GM04503 (cell line): ENCODE results near the gene ELANE.

ENCODE experiments used
- DNase-seq: peaks from one replicate; pipeline ENCODE4 v3.0.0-alpha.2; 2012; ENCODE audit warnings: low read depth

Gene ELANE

DNA sequence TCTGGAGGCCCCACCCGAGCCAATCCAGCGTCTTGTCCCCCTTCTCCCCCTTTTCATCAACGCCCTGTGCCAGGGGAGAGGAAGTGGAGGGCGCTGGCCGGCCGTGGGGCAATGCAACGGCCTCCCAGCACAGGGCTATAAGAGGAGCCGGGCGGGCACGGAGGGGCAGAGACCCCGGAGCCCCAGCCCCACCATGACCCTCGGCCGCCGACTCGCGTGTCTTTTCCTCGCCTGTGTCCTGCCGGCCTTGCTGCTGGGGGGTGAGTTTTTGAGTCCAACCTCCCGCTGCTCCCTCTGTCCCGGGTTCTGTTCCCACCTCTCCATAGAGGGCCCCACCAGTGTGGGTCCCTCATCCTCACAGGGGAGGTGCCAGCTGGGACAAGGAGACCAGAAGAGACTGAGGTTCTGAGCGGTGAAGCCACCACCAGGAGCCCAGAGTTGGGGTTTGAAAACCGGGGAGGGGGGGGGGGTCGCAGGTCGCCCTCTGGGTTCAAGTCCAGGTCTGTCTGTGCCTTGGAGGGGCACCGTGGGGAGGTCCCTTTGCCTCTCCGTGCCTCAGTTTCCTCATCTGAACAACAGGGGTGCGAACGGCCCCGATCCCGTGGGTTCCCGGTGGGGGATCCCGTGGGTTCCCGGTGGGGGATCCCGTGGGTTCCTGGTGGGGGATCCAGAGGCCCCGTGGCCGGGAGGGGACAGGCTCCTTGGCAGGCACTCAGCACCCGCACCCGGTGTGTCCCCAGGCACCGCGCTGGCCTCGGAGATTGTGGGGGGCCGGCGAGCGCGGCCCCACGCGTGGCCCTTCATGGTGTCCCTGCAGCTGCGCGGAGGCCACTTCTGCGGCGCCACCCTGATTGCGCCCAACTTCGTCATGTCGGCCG lies at the start of gene ELANE:
ELANE (plus strand) TSS at position 168 of the 878 bp plus-strand sequence; CDS start at position 194, 26 bp downstream.
- DNase-seq = no peak

DNA sequence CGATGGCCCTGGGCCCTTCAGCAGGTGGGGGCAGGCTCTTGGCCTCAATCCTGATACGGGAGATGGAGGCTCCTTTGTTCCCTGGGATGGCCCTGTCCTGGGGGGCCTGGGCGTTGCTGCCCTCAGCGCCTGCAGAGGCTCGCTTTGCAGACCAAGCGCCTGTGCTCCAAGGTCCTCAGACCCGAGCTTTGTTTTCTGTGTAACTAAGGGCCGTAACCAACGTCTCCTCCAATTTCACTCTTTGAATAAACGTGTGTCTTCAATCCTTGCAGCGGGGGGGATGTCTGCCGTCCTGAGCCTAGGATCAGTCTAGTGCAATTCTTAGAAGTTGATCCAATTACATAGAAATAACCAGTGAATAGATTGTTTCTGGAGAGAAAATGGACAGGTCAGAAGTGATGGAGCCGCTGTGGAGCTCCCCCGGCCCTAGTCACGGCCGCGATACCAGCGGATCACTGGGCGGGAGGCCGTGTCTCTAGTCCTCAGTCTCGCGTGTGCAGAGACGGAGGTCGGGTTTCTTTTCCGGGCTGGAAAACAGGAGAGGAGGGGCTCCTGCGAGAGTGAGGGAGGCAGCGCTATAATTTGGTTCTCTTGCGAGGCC lies 49.5 kb upstream of the ELANE start:
- DNase-seq = no peak

DNA sequence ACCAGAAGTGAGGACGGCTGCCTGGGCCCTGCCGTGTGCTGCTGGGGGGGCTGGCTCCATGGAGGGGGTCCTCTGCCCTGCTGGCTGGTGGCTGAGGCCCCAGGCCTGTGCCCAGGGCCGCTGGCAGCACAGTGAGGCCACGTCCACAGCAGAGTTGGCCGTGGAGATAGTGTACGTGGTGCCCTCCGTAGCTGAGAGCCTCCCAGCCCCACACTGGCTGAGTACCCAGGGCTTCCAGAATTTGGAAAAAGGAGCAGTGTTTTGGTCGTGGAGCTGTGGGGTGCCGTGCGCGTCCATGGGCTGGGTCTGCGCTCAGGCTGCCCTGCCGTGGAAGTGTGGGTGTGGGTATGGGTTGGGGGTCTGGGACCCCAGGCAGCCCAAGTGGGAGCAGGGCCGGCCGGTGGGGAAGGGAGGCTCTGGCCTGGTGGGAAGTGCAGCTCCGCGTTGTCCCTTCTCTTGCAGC lies 49.0 kb upstream of the ELANE start:
- no peak for DNase-seq

DNA sequence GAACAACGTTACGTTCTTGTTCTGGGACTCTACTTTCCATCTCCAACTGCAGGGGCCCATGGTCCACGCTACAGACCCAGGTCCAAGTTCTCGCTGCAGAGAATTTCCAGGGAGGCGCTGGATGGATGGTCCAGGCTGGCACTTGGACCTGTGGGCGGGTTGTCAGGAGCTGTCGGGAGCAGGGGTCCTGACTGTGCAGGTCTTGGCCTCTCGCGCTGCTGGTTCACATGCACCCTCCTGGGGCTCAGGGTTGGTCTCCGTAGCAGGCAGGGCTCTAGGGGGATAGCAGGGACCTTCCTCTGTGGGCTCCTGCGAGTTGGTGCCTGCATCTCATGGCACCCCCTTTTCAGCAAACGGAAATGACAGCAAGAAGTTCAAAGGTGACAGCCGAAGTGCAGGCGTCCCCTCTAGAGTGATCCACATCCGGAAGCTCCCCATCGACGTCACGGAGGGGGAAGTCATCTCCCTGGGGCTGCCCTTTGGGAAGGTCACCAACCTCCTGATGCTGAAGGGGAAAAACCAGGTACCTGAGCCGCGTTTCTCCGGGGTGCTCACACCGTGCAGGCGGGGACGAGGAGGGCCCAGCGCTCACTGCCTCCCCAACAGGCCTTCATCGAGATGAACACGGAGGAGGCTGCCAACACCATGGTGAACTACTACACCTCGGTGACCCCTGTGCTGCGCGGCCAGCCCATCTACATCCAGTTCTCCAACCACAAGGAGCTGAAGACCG lies 48.3 kb upstream of the ELANE start:
- DNase-seq = no peak

DNA sequence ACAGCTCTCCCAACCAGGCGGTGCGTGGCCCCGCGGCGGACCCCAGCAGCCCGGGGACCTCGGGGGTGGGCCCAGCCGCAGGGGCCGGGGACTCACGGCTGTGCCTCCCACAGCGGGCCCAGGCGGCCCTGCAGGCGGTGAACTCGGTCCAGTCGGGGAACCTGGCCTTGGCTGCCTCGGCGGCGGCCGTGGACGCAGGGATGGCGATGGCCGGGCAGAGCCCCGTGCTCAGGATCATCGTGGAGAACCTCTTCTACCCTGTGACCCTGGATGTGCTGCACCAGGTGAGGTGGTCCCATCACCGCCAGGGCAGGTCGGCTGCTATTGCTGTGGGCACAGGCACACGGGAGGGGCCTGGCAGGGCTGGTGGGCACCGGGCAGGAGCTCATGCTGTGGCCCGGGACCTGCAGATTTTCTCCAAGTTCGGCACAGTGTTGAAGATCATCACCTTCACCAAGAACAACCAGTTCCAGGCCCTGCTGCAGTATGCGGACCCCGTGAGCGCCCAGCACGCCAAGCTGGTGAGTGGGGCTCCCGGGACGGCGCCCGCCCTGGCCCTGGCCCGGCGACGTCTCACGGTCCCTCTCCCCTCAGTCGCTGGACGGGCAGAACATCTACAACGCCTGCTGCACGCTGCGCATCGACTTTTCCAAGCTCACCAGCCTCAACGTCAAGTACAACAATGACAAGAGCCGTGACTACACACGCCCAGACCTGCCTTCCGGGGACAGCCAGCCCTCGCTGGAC lies 47.5 kb upstream of the ELANE start:
- no peak for DNase-seq

DNA sequence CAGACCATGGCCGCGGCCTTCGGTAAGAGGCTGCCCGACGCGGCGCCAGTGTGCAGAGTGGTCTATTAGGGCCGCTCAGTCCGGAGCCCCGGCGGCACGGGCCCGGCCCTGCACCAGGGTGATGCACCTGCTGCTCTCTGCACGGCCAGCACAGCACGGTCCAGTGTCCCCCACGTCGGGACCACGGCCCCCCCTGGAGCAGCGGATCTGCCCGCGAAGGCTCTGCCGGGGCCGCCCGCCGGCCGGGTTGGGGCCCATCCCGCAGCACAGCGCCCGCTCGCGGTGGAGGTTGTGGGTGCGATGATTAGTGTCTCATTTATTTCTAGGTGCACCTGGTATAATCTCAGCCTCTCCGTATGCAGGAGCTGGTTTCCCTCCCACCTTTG lies 46.9 kb upstream of the ELANE start:
- no peak for DNase-seq

DNA sequence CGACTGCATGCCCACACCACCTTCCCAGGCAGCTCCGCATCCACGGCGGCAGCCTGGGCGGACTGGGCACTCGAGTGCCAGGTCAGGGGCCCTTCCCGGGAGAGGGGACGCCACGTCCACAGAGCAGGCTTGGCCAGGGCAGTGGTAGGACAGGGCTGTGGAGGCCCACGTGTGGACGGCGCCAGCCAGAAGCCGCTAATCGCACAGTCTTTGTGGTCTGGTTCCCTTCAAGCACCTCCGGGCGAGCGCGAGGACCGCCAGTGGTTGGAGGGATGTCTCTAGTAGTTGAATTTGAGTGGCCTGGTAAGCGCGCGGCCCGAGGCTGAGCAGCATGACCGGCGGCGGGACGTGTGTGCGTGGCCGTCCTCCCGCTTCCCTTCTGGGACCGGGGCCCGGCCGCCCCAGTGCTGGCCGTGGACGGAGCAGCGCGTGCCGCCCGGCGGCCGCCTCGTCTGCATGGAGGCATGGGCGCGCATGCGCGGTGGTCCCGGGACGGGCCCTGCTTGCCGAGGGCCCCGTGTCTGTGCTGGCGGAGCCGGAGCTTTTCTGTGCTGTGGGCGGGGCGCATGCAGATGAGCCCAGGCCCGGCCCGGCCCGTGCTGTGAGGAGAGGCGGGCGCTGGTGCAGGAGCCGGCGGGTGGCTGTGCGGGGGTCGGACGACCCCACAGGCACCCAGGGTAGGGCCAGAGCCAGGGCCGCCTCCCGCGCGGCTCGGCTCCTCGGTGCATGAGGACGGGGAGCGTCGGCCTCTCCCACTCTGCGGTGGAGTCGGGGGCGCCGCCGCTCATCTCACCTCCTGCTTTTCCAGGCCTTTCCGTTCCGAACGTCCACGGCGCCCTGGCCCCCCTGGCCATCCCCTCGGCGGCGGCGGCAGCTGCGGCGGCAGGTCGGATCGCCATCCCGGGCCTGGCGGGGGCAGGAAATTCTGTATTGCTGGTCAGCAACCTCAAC lies 46.2 kb upstream of the ELANE start:
- DNase-seq = no peak

DNA sequence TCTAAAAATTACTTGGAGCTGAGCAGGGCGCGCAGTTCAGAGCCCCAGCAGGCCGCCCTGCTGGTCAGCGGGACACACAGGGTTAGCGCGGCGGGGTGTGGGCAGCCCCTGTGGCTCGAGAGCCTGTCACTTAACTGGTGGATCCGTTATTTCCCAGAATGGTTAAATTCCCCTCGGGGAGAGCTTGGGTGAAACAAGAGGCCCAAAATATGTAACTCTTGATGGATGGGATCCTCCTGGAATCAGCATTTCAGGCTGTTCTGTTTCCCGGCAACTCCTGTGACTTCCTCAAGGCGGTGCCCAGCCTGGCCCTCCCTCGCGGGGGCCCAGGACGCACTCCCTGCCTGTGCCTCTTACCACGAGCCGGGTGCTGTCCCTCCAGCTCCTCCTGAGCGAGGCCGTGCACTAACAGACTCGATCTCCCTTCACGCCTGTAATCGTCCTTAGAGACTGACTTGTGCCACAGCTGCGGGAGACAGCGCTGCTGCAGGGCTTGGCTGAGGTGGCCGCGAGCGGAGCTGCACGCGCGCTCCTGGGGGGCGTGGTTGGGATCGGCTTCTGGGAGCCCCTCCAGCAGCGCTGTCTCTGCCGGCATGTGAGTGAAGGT lies 45.2 kb upstream of the ELANE start:
- DNase-seq = no peak

DNA sequence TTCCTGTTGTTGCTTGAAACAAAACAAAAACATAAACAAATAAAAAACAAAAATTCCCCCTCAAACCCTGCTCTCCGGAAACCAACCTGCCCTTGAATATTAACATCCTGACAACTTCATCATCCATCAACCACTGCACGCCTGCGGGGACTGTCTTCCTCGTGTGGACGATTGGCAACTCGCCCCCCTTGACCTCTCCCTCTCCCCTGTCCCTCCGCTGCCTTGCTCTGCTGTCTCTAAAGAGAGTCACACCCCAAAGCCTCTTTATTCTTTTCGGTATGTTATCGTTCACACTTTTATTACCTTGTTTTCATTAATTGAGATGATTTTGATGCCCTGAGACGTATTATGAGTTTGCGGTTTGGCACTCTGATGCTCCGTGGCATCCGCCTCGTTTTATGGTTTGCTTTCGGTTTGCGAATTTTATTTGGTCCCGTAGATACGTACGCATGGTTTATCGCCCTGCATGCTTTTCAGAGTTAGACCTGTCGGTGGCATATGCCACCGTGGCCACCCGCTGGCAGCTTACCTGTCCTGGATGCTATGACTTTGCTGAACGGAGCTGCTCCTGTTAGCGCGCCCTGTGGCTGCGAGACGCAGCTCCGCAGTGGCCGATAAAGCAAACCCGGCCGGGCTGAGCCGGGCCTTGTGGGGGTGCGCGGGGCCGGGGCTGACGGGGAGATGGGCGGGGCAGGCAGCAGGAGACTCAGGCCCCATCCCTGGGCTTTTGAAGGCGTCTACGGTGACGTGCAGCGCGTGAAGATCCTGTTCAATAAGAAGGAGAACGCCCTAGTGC lies 44.3 kb upstream of the ELANE start:
- DNase-seq = no peak

DNA sequence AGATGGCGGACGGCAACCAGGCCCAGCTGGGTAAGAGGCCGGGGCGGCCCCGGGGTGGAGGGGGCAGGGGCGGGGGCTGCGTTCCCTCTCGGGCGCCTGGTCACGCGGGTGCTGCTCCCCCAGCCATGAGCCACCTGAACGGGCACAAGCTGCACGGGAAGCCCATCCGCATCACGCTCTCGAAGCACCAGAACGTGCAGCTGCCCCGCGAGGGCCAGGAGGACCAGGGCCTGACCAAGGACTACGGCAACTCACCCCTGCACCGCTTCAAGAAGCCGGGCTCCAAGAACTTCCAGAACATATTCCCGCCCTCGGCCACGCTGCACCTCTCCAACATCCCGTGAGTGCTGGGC lies 43.7 kb upstream of the ELANE start:
- DNase-seq = no peak

DNA sequence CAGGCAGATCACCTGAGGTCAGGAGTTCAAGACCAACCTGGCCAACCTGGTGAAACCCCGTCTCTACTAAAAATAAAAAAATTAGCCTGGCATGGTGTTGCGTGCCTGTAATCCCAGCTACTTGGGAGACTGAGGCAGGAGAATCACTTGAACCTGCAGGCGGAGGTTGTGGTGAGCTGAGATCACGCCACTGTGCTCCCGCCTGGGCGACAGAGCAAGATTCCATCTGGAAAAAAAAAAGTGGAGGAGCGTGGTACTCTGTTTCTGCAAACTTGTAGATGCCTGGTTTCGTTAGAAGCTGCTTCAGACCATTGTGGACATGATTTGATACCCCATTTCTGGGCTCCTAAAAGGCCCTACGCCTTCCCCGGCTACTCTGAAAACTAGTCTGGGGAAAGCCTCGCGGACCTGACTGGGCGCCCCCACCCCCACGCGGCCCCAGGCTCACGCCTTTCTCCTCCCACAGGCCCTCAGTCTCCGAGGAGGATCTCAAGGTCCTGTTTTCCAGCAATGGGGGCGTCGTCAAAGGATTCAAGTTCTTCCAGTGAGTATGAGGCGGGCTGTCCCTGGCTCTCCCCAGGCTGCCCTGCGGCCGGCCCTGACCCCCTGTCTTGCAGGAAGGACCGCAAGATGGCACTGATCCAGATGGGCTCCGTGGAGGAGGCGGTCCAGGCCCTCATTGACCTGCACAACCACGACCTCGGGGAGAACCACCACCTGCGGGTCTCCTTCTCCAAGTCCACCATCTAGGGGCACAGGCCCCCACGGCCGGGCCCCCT lies 41.8 kb upstream of the ELANE start:
- no peak for DNase-seq

DNA sequence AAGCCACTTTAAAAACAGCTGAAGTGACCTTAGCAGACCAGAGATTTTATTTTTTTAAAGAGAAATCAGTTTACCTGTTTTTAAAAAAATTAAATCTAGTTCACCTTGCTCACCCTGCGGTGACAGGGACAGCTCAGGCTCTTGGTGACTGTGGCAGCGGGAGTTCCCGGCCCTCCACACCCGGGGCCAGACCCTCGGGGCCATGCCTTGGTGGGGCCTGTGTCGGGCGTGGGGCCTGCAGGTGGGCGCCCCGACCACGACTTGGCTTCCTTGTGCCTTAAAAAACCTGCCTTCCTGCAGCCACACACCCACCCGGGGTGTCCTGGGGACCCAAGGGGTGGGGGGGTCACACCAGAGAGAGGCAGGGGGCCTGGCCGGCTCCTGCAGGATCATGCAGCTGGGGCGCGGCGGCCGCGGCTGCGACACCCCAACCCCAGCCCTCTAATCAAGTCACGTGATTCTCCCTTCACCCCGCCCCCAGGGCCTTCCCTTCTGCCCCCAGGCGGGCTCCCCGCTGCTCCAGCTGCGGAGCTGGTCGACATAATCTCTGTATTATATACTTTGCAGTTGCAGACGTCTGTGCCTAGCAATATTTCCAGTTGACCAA lies 41.1 kb upstream of the ELANE start:
- DNase-seq = no peak

DNA sequence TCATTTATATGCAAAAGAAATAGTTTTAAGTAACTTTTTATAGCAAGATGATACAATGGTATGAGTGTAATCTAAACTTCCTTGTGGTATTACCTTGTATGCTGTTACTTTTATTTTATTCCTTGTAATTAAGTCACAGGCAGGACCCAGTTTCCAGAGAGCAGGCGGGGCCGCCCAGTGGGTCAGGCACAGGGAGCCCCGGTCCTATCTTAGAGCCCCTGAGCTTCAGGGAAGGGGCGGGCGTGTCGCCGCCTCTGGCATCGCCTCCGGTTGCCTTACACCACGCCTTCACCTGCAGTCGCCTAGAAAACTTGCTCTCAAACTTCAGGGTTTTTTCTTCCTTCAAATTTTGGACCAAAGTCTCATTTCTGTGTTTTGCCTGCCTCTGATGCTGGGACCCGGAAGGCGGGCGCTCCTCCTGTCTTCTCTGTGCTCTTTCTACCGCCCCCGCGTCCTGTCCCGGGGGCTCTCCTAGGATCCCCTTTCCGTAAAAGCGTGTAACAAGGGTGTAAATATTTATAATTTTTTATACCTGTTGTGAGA lies 40.5 kb upstream of the ELANE start:
- no peak for DNase-seq

DNA sequence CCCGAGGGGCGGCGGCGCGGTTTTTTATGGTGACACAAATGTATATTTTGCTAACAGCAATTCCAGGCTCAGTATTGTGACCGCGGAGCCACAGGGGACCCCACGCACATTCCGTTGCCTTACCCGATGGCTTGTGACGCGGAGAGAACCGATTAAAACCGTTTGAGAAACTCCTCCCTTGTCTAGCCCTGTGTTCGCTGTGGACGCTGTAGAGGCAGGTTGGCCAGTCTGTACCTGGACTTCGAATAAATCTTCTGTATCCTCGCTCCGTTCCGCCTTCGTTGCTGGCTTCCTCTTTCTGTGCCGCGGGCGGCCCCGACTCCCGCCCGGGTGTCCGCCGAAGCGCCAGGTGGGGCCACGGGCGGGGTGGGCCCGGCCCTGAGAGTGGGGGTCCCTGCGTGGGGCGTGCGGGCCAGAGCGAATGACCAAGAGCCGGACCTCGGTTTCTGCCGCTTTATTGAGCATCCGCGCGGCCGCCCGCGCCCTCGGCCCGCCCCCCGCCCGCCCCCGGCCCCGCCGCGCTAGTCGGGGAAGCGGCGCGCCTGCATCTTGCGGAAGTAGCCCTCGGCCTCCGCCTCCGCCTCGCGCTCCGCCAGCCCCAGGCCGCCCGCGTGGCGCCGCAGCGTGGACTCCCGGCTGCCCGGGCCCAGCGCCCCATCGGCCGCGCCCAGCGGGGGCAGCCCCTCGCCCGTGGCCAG lies 39.9 kb upstream of the ELANE start:
- DNase-seq = no peak

DNA sequence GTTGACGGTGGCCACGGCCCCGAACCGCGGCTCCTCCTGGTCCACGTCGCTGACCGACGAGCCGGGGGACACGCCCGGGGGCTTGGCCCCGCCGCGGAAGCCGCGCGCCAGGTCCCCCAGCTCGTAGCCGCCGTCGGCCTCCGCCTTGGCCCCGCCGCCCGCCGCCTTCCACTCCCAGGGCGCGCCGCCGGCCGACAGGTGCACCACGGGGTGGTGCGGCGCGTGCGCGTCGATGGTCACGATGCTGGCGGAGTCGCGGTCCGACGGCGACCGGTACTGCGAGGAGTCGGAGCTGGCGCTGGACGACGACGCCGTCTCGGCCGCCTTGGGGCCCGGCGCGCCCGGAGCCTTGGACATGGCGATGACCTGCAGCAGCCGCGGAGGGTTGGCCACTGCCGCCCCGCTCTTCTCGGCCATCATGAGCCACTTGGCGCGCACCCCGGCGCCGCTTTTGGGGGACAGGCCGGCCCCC lies 39.3 kb upstream of the ELANE start:
- no peak for DNase-seq

DNA sequence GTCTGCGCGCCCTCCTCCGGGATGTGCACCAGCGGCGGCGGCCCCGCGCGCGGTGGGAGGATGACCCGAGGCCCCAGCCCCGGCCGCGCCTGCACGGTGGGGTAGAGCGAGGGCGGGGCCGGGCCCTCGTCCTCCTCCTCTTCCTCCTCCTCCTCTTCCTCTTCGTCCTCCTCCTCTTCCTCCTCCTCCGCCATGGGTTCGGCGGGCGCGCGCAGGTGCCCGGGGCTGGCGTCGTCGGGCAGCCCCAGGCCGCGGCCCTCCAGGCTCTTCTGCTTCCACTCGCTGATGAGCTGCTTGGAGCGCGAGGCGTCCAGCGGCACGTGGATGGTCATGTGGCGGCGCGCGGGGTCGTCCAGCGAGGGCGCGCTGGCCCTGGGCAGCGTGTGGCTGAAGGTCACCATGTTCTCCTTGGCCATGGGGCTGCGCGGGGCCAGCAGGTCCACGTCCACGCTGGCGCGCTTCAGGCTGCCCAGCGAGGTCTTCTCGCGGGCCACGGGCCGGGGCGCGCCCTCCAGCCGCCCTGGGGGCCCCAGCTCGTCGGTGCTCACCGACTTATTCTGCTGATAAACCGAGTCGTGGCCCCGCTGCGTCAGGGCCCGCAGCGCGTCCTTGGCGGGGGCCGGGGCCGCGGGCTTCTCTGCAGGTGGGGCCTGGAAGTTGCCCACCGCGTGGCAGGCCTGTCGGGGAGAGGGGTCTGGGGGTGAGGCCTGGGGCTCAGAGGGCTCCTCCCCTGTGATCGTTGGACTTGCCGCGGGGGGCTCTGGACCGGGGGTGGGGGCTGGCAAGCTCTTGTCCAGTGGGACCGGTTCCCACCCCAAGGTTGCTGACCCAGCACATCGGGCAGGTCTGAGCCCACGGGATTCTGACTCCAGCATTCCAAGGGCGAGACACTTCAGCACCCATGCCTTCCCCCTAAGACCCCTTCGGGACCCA lies 38.6 kb upstream of the ELANE start:
- no peak for DNase-seq
